Dermis blood vessel endothelial cell (primary cell): ENCODE data around the gene TMEM91. TPM values are rescaled to one million over a fixed set of nuclear protein-coding genes. Genes with fewer than 3 reads are reported as not detected.
A peak's percentile ranks its signal among the peaks of the same experiment; 100 is the strongest.
"Not testable (repeated sequence)": the region's sequence is repeated elsewhere in the genome, so short reads cannot be mapped to it uniquely, and the experiment has no call there.

Source experiments
- DNase-seq: peaks from one replicate; pipeline ENCODE4 v3.0.0; 2010
- total RNA-seq: library from RNA; depleted of rRNA; stranded (reverse); fragments of >200 nt; gene quantifications from 2 replicates; pipeline ENCODE4 v1.2.3, GENCODE V29; 2014

The TMEM91 gene
- total RNA-seq, 1 donor from 2014 or later, result 9.2 TPM

DNA sequence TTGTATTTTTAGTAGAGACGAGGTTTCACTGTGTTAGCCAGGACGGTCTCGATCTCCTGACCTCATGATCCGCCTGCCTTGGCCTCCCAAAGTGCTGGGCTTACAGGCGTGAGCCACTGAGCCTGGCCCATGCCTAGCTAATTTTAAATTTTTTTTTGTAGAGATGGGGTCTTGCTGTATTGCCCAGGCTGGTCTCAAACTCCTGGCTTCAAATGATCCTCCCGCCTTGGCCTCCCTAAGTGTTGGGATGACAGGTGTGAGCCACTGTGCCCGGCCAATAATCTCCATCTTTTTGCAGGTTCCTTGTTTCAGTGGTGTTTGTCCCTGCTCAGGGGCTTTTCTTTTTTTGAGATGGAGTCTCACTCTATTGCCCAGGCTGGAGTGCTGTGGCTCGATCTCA is 5.2 kb downstream of the TMEM91 start:
- not testable (repeated sequence) for DNase-seq

DNA sequence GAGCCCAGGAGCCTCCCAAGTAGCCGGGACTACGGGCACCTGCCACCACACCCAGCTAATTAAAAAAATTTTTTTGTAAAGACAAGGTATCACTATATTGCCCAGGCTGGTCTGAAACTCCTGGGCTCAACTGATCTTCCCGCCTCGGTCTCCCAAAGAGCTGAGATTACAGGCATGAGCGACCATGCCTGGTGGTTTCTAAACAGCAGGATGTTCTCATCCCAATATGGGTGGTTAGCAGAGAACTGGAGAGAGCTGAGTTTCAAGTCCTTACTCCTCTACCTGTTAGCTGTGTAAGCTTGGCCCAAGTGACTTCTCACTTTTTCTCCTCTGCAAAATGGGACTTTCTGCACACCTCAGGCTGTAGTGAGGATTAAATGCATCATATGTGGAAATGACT is 8.0 kb downstream of the TMEM91 start:
- no peak for DNase-seq

DNA sequence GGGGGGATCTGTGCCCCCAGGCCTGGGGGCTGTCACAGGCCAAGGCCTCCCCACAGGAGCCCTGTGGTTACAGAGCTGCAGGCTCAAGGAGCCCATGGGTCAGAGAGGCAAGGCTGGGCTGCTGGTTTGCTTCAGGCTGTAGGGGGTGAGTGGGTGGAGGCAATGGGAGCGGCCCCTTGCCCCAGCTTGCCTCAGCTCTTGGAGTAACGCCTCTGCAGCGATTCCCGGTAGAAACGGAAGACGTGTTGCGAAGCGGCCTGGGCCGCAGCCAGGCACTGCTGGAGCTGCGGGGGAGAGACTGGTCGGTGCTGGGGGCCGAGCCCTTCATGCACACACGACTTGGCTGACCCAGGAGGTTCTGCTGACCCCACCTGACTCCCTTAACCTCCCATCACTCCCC is 10.1 kb downstream of the TMEM91 start:
- no peak for DNase-seq

DNA sequence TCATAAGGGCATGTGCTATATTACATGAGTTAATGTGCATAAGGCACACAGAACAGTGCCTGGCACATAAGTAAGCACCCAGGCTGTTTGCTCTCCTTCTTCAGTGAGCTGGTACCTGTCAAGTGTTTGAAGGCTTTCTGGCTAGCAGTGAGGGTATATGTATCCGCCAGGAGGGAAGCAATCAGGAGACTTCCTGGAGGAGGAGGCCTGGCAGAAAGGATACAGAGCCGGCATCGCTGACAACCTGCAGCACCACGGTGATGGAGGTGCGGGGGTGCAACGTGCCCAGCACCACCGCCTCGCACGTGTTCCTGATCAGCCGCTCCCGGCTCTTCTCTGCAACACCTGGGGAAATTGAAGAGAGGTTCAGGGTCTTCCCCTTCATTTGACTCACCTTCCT is 15.3 kb downstream of the TMEM91 start:
- no peak for DNase-seq

DNA sequence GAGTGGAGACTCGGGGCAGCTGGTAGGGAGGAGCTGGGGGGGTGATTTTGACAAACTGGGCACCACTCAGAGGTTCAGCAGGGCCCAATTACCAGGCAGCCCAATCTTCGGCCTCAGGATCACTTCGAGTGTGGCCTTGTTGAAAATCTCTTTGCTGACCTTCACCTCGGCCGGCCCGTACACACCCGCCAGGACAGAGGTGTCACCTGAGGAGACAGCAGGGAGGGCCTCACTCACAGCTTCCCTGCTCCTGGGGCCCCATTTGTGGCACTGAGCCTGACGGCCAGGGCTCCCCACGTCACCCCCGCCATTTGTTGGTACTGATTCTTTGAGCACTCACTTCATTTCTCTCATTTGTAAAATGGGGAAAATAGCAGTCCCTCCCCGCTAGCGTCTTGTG is 16.4 kb downstream of the TMEM91 start:
- DNase-seq, result no peak

DNA sequence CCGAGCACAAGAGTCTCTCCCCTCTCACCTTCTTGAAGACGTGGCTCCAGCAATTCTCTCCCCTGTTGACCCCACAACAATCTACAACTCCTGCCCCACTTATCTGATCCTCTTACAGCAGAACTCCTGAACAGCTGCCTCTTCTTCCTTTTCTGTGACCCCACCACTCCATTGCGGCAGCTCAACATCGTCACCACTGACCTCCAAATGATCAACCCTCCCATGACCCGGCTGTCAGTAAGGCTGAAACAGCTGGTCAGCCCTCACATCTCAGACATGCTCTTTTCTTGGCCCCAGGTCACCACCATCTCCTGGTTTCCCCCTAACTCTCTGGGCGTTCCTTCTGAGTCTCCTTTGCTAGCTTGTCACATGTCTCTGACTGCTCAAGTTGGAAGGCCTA is 19.0 kb downstream of the TMEM91 start:
- DNase-seq, result no peak

DNA sequence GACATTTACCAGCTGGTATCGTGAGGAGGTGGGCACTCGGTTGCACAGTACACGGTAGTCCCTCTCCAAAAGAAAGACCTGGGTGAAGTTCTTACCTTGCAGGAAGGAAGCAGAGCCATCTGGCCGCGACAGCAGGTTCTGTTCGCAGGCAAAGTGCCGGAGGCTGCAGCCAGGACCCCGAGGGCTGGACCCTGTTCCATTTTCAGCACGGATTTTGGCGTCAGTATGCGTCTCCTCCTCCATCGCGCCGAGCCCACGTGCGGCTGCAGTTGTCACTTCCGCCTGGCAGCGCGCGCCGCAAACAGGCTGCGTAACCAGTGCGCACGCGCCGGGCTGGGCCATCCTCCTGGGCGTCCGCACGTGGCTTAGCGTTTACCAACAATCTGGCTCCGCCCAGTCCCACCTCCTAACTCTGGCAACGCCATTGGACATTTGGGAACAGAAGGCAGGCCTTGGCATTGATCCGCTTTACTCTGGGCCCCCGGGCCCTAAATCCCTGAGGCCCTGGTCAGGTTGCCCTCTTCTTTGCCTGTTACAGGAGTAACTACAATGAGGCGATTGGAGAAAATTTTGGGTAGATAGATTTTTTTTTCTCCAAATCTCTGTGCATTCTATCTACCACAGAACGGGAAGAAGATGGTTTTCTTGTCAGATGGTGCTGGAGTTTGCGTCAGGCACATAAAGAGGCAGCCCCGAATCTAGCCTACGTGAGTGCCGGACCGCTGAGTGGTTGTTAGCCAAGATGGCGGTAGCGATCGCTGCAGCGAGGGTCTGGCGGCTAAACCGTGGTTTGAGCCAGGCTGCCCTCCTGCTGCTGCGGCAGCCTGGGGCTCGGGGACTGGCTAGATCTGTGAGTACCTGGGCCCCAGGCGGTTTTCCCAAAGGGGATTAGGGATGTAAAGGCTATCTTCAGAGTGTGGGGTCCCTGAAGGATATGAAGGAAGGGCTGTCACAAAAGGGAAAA is 21.0 kb downstream of the TMEM91 start, which contains the start of the genes BCKDHA and EXOSC5:
TSS of gene BCKDHA (plus strand) at position 733 of the 964 bp plus-strand sequence. CDS start at position 743, 10 bp downstream.
TSS of gene EXOSC5 (minus strand) at position 274 of the 964 bp plus-strand sequence. CDS start at position 243, 31 bp downstream.
- peak; percentile 100 for DNase-seq

DNA sequence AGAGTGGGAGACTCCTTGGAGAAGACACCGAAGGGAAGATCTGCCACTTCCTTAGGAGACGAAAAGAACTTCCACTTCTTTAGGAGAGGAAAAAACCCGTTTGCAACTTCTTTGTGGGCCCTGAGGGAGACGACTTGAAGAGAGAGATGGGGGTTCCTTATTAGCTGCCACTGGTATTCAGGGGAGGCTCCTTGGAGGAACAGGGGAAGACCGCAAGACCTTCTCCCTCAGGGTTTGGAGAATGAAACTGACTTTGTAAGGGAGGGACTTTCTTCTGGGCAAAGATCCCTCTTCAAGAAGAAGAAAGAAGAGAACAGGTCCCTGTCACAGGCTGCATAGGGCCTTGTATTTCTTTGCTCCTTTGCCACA is 21.7 kb downstream of the TMEM91 start:
- DNase-seq, result no peak

DNA sequence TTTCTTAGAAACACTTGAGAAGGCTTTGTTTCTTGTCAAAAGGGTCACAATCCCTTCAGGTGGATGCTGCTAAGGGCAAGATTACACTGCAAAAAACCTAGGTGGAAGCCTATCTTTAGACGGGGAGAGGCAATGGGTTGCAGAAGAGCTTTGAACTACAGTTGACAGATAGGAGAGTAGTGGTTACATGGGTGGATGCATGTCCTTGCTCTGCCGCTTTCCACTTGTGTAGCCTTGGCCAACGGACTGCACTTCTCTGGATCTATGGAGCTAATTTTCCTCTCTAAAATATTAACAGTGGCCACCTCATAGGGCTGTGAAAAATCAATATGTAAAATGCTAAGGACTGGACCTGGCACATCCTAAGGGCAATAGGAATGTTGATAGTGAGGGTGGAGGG is 22.3 kb downstream of the TMEM91 start:
- no peak for DNase-seq

DNA sequence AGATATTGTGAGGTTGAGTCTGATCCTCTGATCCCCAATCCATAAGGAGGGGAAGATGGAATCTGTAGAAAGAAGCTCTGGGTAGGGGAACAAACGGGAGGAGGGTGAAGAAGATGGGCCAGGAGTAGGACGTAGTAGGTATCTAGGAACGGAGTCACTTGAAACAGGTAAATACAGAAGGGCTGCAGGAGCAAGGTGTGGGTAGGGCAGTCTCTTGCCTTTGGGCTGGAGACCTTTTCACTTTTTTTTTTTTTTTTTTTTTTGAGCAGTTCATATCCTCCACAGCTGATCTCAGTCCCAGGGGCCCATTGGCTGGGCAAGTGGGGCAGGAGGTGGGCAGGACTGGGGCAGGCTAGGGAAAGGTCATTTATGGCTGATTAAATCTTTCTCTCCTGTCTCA is 22.8 kb downstream of the TMEM91 start:
- no peak for DNase-seq

DNA sequence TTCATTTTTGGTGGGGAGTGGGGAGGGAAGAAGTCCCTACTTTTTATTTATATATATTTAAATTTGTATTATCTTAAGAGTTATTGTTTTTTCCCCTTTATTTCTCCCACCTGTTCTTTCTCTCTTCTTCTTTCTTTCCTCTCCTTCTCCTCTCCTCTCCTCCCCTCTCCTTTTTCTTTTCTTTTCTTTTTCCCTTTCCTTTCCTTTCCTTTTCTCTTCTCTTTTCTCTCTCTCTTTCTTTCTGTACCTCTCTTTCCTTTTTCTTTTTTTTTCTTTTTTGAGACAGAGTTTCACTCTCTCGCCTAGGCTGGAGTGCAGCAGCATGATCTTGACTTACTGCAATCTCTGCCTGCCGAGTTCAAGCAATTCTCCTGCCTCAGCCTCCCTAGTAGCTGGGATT is 23.2 kb downstream of the TMEM91 start:
- no peak for DNase-seq

DNA sequence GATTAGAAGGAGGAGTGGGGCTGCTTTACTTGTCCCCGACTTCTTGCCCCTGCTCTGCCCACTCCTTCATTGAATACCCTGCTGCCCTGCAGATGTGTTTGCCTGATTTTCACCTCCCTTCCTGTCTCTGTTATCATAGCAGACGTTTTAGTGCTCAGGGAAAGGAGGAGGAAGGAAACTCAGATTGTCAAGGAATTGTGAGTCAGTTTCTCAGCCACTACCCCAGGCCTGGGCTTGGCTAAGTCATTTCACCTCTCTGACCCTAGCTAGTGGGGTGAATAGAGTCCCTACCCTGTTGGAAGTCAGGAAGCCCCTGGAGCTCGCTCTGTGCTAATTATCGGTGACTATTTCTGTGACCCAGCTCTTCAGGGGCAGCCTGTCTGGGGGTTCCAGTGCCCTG is 25.1 kb downstream of the TMEM91 start:
- peak; percentile 90 for DNase-seq

DNA sequence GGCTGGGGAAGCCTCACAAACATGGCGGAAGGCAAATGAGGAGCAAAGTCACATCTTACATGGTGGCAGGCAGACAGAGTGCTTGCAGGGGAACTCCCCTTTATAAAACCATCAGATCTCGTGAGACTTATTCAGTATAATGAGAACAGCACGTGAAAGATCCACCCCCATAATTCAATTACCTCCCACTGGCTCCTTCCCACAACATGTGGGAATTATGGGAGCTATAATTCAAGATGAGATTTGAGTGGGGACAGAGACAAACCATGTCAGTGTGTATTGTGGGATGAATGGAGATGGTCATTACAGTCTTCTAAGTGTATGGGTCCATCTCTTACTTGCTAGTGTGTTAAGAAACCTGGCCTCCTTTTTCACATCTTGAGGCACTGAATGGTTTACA is 25.7 kb downstream of the TMEM91 start:
- peak; percentile 24 for DNase-seq

DNA sequence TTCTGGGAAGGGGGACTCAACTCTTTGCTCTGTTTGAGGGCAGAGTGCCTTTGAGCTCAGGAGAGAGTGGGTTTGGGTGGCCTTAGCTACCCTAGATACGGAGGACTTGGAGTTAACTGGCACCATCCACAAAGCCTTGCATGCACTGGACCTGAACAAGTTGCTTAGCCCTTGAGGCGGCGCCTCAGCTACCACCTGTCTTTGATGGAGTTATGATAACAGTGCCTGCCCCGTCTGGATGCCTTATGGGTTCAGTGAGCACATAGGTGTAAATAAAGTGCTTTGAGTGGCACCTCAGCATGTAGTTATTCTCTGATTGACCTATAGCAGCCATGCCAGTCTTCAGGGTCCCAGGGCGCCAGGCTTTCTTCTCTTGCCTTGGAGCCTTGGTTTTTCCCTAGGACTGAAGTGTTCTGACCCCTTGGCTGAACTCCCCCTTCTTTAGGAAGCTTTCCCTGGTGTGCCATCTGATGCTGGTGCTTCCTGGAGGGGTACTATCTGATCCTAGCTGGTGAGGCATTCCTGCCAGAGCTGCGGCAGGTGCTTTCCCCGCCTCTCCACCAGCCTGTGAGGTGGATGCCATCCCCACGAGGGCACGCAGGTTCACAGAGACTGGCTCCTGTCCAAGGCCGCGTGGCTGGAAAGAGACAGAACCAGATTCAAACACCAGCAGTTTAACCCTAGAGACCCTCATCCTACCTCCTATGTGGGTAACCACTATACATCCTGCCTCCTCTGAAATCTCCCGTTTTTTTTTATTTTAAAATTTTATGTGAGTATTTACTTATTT is 27.0 kb downstream of the TMEM91 start:
- DNase-seq, result no peak

DNA sequence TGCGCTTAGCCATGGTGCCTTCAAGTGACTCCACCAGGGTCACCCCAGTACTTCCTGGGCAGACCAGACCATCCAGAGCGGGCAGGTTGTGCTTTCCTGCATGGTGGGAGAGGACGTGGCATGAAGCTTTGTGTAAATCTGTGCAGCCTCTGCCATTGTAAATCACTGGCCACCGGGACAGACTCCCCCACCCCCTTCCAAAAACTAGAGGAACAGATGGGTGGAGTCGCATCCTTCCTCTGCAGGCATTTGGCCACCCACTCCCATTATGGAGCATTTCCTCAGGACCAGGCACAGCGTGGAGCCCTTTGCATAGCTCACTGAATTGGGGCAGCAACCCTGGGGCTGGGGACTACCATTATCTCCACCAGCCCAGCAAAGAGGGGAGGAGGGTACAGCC is 29.4 kb downstream of the TMEM91 start:
- no peak for DNase-seq

DNA sequence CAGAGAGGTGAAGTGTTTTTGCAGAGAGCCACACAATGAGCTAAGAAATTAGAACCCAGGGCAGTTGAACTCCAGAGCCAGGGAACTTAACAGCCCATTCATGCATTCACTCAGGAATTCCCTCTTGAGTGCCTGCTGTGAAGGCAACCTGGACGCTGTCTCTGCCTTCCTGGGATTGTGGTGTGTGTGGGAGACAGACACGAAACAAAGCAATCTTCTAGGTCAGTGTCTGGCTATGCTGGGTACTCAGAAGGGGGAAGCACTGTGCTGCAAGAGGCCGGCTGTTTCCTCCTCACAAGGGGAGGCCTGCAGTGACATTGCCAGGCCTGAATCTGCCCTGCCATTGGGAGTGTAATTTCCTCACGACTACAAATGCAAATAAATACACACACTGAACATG is 30.9 kb downstream of the TMEM91 start:
- peak; percentile 85 for DNase-seq

DNA sequence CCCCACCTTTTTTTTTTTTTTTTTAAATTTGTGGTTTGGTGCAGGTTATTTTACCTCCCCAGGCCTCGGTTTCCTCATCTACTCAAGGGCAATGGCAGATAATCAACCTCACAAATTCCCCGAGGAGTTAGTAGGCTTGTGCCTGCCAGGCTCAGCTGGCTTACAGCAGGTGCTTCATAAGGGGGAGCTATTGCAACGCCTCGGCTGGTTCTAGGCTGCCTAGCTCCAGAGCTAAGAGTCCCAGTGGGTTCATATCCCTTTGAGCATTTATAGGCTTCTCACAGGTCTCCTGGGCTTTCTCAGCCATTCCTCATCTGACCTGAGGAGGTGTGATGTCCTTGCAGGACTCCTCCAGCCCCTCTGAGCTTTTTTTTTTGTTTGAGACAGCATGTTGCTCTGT is 31.9 kb downstream of the TMEM91 start:
- DNase-seq, result no peak

DNA sequence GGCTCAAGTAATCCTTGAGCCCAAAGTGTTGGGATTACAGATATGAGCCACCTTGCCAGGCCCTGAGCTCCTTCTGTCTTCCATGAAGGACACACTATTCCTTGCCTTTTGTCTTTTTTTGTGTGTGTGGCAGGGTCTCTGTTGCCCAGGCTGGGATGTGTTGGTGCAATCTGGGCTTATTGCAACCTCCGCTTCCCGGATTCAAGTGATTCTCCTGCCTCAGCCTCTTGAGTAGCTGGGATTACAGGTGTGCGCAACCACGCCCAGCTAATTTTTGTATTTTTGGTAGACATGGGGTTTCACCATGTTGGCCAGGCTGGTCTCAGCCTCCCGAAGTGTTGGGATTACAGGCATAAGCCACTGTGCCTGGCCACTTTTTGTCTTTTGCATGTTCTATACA is 32.5 kb downstream of the TMEM91 start:
- not testable (repeated sequence) for DNase-seq

DNA sequence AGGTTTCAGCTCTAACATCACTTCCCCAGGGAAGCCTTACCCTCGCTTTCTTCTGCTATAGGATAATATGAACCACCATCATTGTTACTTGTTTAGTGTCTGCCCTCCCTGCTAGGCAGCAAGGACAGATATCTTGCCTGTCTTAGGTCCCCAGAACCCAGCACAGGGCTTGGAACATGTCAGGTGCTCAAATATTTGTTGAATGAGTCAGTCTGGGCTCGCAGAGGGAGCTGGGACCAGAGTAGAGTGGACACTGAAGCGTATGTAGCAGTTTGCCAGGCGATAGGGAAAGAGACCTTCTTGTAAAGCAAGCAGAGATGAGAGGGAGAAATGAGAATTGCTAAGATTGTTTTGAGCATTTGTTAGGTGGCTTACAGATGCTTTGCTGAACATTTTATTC is 33.0 kb downstream of the TMEM91 start:
- peak; percentile 60 for DNase-seq

DNA sequence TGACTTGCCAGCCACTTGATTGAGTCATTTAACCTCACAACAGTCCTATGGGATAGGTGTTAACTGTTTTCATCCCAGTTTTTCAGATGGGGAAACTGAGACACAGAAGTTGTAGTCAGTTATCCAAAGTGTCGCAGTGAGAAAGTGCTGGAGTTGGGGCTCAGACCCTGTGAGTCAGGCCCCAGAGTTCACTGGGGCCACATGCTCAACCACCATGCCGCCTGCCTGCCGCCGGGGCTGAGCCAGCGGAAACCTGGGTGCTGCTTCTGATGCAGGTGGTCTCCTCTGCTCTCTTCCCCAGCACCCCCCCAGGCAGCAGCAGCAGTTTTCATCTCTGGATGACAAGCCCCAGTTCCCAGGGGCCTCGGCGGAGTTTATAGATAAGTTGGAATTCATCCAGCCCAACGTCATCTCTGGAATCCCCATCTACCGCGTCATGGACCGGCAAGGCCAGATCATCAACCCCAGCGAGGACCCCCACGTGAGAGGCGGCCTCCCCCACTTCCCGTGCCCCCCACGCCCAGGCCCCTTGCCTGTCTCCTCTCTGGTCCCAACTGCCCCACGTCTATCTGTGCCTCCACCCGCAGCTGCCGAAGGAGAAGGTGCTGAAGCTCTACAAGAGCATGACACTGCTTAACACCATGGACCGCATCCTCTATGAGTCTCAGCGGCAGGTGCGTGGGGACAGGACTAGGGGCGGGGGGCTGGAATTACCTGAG is 34.2 kb downstream of the TMEM91 start:
- DNase-seq, result no peak

DNA sequence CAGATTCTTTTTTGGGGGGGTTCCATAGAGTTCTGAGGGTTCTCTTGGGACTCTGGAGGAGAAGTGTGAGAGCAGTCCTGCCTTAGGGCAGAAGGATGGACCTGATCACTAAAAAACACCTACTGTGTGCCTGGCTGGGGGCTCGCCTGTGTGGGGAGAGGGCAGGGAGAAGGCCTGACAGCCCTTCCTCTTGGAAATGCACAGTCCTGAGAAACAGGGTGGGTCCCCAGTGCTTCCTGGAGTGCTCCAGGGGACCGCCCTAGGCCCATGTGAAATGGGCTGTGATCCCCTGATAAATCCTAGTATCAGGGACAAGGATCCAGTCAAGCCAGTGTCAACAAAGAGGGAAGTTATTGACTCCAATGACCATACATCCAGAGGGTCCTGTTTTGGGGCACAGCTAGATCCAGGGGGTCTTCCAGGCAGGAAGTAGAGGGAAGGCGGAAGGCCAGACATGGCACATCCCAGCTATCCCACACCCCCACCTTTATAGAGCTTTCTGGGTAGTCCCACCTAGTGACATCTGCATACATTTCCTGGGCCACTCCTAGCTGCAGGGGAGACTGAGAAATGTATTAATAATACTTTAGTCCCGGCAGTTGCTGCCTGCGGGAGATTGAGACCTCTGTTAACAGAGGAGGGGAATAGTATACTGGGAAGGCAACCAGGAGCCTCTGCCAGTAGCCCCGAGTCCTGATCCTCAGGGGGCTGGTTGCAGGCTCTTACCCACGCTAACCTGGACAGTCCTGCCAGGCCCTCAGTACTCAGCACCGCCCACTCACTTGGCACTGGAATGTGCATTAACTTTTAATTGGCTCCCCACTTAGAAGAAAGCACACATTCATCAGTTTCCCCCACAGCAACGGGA is 35.0 kb downstream of the TMEM91 start:
- DNase-seq, result no peak

DNA sequence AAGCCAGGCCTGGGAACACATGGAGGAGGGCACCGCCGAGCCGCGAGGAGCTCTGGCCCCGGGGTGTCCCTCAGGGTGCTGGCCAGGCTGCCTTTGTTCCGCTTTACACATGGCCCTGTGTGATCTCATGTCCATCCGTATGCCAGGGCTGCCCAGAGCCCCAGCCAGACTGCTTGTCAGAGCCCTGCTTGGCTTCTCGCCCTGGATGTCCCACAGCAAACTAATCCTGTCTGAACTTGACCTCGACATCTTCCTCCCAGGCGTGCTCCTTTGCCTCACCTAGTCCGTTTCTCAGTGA is 35.6 kb downstream of the TMEM91 start:
- DNase-seq, result no peak
